KMS-11 (cell line): ENCODE results near the gene CTBP1.

Experiments used
- H2AFZ ChIP-seq: fragments of 200-600 bp; sonication (generic); 2 replicates; pipeline ENCODE4 v1.6.1; 2016; ENCODE audit warnings: antibody characterized with exemption, mixed run types, low read depth
- H3K27ac ChIP-seq: fragments of 200-600 bp; sonication (generic); 2 replicates; pipeline ENCODE4 v1.6.1; 2016; ENCODE audit warnings: mild to moderate bottlenecking, mixed run types
- H3K27me3 ChIP-seq: fragments of 200-600 bp; sonication (generic); 2 replicates; pipeline ENCODE4 v1.6.1; 2017; ENCODE audit warnings: mild to moderate bottlenecking, low read depth, mixed run types, moderate library complexity; ENCODE audit not compliant: insufficient read depth
- H3K36me3 ChIP-seq: fragments of 200-600 bp; sonication (generic); 2 replicates; pipeline ENCODE4 v1.6.1; 2017; ENCODE audit warnings: mild to moderate bottlenecking, mixed run types; ENCODE audit not compliant: insufficient read depth
- H3K4me1 ChIP-seq: fragments of 200-600 bp; sonication (generic); 2 replicates; pipeline ENCODE4 v1.6.1; 2016; ENCODE audit warnings: mild to moderate bottlenecking, low read depth, mixed run types; ENCODE audit not compliant: poor library complexity, severe bottlenecking
- H3K4me2 ChIP-seq: fragments of 200-600 bp; sonication (generic); 2 replicates; pipeline ENCODE4 v1.7.0; 2016; ENCODE audit warnings: mild to moderate bottlenecking, mixed run types
- H3K4me3 ChIP-seq: fragments of 200-600 bp; sonication (generic); IDR thresholded peaks from 2 replicates; pipeline ENCODE4 v1.6.1; 2017; ENCODE audit warnings: low read depth, low read length, mixed read lengths; ENCODE audit not compliant: insufficient read depth
- H3K79me2 ChIP-seq: fragments of 200-600 bp; sonication (generic); 2 replicates; pipeline ENCODE4 v1.6.1; 2016; ENCODE audit warnings: low read depth, mixed run types; ENCODE audit not compliant: insufficient read depth
- H3K9ac ChIP-seq: fragments of 200-600 bp; sonication (generic); 2 replicates; pipeline ENCODE4 v1.6.1; 2016; ENCODE audit warnings: mild to moderate bottlenecking, mixed run types
- H4K20me1 ChIP-seq: fragments of 200-600 bp; sonication (generic); 2 replicates; pipeline ENCODE4 v1.6.1; 2016; ENCODE audit warnings: mild to moderate bottlenecking, mixed run types; ENCODE audit not compliant: insufficient read depth
- CTCF ChIP-seq: fragments of 200-600 bp; sonication (generic); conservative IDR thresholded peaks from 2 replicates; pipeline ENCODE4 v1.6.1; 2017; ENCODE audit warnings: low read depth, mild to moderate bottlenecking, antibody characterized with exemption, low read length, moderate library complexity, mixed read lengths

The CTBP1 gene

GRCh38 chr4:1236103-1236641, 12.8 kb downstream of the CTBP1 start:
- H4K20me1 ChIP-seq: no peaks in the 10 kb centered on the region

GRCh38 chr4:1235381-1236102, 13.4 kb downstream of the CTBP1 start:
- H4K20me1 ChIP-seq: no peaks in the 10 kb centered on the region
- H3K36me3 ChIP-seq: no peaks in the 10 kb centered on the region
- no peak for TF ChIP-seq CTCF
- no peaks in the 10 kb centered on the region for H3K4me1 ChIP-seq
- H3K79me2 ChIP-seq: no peaks in the 10 kb centered on the region
- no peak overlapping the region for H2AFZ ChIP-seq
- H3K4me2 ChIP-seq: no peak overlapping the region
- H3K9ac ChIP-seq: no peak overlapping the region
- no peak overlapping the region for H3K4me3 ChIP-seq
- no peaks in the 10 kb centered on the region for H3K27me3 ChIP-seq
- no peak overlapping the region for H3K27ac ChIP-seq

More at GRCh38 chr4:1236103-1236641, 12.8 kb downstream of the CTBP1 start:
- no peak overlapping the region for H3K4me3 ChIP-seq
- no peak overlapping the region for H3K4me2 ChIP-seq
- no peak overlapping the region for H2AFZ ChIP-seq
- H3K27ac ChIP-seq: no peak overlapping the region
- no peaks in the 10 kb centered on the region for H3K27me3 ChIP-seq
- H3K79me2 ChIP-seq: no peaks in the 10 kb centered on the region
- H3K36me3 ChIP-seq: no peaks in the 10 kb centered on the region
- H3K9ac ChIP-seq: no peak overlapping the region
- no peak for TF ChIP-seq CTCF
- no peaks in the 10 kb centered on the region for H3K4me1 ChIP-seq

GRCh38 chr4:1234811-1235292, 14.1 kb downstream of the CTBP1 start:
- TF ChIP-seq CTCF: no peak
- no peaks in the 10 kb centered on the region for H3K79me2 ChIP-seq

GRCh38 chr4:1234309-1234695, 14.6 kb downstream of the CTBP1 start:
- Histone ChIP-seq H3K9ac (no peak overlapping the region), H3K79me2 (no peaks in the 10 kb centered on the region), H3K4me1 (no peaks in the 10 kb centered on the region), H3K4me3 (no peak overlapping the region), H3K36me3 (no peaks in the 10 kb centered on the region), H4K20me1 (no peaks in the 10 kb centered on the region), H3K4me2 (no peak overlapping the region), H2AFZ (no peak overlapping the region), H3K27ac (no peak overlapping the region), H3K27me3 (no peaks in the 10 kb centered on the region)
- TF ChIP-seq CTCF: no peak

More at GRCh38 chr4:1234811-1235292, 14.1 kb downstream of the CTBP1 start:
- Histone ChIP-seq H3K4me1 (no peaks in the 10 kb centered on the region), H3K4me3 (no peak overlapping the region), H3K27me3 (no peaks in the 10 kb centered on the region), H3K27ac (no peak overlapping the region), H4K20me1 (no peaks in the 10 kb centered on the region), H3K36me3 (no peaks in the 10 kb centered on the region), H3K4me2 (no peak overlapping the region), H2AFZ (no peak overlapping the region), H3K9ac (no peak overlapping the region)
